ENCODE data around the gene LENEP.

Gene LENEP

DNA sequence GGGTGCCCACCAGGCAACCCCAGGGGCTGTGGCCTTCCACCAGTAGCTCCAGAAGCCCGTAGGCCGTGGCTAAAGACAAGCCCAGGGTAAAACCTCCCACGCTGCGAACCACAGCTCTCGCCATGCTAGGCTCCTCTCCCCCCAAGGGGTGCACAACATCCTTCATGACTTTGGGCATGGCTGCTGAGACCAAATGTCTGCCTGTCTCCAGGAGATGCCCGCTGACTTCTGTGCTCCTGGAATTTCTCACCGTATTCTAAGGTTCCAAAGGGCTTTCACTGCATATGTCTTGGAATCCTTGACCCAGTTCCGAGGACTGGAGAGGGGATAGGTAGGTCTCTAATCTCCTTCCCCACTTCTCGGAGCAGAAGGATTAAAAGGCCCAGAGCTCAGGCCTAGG is 40.1 kb downstream of the LENEP start, which contains the start of the genes DCST1 and DCST2:
DCST1 (plus strand) TSS at position 301 of the 400 bp plus-strand sequence. CDS start 213 bp downstream, outside the sequence.
DCST2 (minus strand) TSS at position 258 of the 400 bp plus-strand sequence; CDS start at position 178, 80 bp downstream.
- DNase-seq = no peak

DNA sequence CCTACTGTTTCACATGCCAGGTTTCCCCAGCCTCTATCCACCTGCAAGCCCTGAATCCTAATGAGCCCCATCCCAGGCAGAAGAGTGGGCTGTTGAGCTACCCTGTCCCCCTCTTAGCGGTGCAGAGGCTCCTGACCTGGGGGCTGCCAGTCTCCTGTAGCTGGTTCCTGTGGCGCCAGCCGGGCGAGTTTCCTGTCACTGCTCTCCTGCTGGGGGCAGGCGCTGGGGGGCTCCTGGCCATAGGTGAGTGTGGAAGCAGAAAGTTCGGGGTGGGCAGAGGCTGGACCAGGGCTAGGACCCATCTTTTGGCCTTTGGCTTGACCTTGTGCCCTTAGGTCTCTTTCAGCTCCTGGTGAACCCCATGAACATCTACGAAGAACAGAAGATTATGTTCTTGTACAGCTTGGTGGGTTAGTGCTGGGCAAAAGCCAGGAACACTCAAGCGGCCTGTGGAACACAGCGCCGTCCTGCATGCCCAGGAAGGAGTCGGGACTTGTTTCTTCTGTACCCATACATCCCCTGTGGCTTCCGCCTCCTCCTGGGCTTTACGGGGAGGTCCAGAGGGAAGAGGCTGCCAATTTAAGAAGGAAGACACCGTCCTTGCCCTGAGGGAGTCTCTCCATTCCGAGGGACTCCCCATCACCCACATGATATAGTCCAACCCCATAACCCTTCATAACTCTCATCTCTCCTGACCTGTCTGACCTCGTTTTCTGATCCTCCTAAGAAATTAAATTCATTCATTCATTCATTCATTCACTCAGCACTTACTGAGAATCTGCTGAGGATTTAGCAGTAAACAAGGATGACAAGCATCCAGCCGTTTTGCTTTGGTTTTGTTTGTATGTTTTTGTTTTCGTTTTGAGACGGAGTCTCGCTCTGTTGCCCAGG is 41.2 kb downstream of the LENEP start:
- DNase-seq = no peak

DNA sequence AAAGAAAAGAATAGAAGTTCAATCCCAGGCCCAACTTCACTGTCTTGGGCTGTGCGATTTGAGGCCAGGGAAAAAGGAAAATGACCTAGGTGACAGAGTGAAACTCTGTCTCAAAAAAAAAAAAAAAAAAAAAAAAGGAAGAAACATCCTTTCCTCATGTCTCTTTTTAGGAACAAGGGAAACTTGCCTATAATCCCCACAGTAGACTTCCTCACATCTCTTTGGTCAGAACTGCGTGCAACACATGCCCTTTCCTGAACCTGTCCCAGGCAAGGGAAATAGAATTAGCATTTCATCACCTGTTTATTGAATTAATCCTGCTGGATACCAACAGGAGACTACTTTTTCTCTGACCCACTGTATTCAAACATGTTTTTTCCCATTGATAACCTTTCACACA is 42.5 kb downstream of the LENEP start:
- DNase-seq = no peak

DNA sequence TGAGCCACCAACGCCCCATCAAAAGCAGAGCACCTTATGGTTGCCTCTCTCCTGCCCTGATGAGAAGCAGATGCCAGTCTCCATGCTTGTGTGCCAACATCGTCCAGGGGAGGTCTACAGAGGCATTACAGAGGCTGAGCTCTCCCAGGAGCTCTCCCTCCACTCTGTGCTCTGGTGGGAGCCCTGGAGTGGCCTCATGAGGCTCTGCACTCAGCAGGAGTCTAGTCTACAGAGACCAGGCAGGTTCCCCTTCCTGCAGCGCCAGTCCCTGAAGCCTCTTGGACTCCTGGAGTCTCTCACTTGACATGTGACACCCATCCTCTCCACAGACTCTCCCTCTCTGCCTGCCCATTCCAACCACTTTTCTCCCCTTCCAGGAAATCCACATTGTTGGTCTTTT is 43.7 kb downstream of the LENEP start:
- no peak for DNase-seq

DNA sequence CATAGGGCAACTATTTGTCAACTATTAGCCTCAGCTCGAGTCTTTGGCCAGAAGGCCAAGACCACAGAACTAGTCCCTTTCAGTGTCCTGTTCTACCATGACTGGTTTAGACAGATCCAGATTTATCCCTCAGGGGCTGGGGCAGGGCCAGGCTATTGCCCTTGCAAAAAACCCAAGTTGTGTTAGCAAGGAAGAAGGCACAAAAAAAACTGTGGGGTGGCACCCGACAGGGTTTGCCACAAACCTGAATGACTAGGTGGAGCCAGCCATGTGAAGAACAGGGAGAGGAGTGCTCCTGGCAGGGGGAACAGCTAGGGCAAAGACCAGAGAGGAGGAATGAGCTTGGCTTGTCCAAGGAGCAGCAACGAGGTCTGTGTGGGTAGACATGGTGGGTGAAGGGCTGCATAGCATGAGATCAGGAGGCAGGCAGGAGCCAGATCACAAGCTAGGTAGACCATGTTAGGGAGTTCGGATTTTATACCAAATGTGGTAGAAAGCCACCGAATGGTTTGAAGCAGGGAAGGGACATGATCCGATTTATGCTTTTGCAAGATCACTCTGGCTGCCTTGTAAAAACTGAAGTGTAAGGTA is 44.6 kb downstream of the LENEP start:
- no peak for DNase-seq

DNA sequence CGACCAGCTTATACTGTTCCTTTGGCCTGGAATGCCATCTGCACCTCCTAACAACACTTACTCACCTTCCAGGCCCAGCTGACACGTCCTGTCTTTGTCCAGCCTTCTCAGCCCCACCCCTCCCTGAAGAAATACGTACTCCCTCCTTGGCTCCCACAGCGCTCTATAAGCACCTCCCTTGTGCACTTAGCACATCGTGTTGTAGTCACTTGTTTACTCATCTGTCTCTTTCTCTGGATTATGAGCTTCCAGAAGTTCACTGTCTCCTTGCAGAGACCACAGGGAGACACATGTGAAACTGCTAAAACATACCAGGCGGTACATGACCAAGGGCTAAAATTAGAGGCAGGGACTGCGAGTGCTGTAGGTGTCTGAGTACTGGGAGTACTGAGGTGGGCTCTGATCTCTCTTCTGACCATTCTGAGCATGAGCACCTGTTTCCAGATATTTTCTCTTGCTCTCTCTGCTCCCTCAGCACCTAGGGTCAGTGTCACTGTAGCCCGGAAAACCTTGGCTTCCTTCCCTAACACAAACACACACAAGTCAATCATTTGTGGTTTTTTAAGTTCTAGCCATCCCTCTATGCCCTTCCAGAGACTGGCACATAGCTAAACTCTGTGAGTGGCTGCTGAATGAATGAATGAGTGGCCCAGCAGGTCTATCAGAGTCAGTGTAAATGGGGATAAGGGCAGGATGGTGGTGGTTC is 45.4 kb downstream of the LENEP start:
- DNase-seq = no peak

DNA sequence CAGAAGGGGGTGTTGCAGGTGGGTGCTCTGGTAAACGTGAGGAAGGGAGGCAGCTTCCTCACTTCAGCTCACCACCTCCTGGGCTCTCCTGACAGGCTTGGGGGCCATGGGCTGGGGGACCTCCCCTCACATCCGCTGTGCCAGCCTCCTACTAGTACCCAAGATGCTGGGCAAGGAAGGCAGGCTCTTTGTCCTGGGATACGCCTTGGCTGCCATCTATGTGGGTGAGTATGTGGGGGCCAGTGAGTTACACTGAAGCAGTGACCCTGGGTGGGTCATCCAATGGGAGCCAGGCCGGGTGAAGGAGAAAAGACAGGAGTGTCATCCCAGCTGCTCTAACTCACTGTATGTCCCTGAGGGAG is 45.9 kb downstream of the LENEP start:
- no peak for DNase-seq

DNA sequence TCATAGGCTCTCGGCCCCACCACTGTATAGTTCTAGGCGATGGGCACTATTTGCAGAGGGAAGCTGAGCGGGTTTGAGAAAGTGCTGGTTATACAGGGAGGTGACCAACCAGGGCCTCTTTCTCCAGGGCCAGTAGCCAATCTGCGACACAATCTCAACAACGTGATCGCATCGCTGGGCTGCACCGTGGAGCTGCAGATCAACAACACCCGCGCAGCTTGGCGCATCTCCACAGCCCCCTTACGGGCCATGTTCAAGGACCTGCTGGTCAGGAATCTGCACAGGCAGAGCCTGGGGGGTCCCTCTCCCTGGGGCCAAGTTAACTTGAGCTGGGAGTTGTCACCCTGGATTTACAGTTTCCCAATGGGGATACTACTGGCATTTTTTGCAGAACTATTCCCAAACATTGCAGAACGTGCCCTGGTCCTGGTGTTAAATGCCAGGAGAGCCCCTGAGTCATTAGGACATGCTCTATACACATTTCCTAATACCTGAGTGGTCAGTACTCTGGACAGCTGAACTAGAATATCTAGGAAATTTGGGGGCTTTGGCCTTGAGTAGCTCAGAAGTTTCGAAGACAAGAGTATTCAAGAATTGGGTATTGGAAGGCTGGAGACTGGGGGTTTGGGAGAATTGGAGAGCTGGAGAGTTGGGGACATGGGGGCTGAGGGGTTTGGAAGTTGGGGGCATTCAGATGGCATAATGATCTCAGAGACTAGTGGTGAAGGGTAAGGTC is 47.1 kb downstream of the LENEP start:
- no peak for DNase-seq

DNA sequence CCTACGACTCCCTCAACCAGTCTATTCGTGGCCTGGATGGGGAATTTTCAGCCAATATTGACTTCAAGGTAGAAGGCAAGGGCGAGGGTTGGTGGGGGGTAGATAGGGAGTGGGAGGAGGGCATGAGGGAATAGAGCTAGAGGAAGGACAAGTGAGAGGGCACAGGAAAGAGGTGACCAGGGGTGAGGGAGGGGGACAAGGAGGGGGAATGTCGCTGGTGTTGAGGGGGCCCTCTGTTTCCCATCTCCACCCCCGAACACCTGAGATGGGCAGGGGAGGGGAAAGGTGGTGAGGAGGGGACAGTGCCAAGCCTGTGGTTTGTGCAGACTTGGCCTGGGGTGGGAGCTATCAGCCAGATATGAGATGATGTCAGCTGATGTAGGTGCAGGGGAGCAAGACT is 49.4 kb downstream of the LENEP start:
- no peak for DNase-seq

DNA sequence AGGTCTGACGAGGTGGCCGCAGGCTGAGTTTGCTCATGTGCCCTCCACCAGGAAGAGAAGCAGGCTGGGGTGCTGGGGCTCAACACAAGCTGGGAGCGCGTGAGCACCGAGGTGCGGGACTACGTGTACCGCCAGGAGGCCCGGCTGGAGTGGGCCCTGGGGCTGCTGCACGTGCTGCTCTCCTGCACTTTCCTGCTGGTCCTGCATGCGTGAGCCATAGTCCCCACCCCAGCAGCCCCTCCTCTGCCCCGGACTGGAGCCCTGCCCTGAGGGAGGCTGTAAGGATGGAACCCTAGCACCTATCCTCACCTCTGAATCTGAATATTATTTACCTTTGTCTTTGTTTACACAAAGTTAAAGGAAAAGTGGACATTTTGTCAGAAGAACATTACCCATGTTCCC is 49.9 kb downstream of the LENEP start:
- no peak for DNase-seq

DNA sequence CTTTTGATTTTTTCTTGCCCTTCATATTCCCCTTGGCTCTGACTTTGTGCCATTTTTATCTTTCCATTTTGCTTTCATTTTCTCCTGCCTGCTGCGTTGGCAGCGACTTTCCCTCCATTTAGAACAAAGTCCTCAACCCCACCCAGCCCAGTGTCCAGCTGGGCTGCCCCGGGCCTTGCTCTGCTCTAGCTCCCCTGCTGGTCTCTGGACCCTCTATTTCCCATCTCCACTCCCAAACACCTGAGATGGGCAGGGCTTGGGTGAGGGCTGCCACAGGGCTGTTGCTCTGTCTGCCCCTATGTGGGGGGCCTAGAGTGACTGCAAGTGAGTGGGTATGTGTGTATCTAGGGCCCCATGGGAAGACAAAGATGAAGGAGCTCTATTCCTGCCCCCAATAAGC is 50.4 kb downstream of the LENEP start:
- no peak for DNase-seq

All from DMS153 (cell line).